Hematopoietic multipotent progenitor cell treated with erythropoietin and hydrocortisone succinate and interleukin-3 and kit ligand, for 6 days (in vitro differentiated cells): ENCODE results near the gene KLHL2.
A peak's percentile ranks its signal among the peaks of the same experiment; 100 is the strongest.
"Not testable (repeated sequence)": the region's sequence is repeated elsewhere in the genome, so short reads cannot be mapped to it uniquely, and the experiment has no call there.

ENCODE experiments used
- DNase-seq: peaks from one replicate; pipeline ENCODE4 v3.0.0-alpha.2; 2015

The KLHL2 gene

DNA sequence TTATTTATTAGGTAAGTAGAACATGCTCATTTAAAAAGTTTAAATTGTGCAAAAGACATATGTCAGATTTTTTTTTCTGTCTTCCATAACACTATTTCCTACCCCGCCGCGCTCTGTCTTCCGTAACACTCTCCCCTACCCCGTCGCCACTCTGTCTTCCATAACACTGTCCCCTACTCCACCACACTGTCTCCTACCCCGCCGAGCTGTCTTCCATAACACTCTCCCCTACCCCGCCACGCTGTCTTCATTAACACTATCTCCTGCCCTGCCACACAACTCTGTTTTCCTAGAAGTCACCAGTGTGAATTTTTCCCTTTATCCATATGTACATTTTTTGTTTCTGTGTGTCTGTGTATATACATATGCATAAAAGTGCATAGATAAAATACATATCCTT lies 124.5 kb downstream of the KLHL2 start:
- no peak for DNase-seq

DNA sequence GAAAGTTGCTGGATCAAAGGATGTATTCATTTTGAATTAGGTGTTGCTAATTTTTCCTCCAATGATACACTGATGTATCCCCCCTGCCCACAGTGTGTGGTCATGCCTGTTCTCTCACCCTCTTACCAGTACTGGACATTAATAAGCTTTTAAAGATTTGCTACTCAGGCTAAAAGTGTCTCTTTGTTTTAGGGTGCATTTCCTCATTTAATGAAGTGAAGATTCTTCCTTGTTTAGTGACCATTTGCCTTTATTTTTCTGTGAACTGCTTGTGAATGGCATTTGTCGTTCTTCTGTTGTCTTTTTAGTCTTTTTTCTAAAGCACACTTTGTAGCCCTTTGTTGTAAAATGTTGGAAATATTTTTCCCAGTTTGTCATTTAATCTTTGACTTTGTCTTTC lies 125.1 kb downstream of the KLHL2 start:
- DNase-seq: no peak

DNA sequence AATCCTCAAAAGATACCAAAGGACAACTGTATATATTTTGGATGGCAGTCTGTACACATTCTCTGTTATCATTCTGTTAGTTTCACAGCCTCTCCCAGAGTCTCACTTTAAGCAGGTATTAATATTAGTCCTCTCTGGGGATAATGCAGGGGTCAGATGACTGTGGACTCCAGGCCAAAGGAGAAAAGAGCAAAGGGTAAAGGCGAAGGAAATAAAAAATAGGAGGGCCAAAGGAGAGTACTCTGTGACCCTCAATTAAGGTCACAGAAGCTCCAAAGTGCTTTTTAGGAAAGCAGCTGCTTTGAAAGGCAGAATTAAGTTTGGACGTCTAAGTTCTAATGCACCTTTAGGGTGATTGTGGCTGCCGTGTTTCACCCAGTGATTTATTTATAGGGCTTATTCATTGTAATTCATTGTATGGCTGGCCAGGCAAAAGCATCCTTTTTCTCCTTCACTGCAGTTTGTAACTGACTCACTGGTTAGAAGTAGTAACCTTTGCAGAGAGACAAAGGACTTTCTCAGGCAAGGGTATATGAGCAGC lies 127.9 kb downstream of the KLHL2 start:
- DNase-seq: no peak

GRCh38 chr4:165336743-165337142 lies 129.4 kb downstream of the KLHL2 start:
- DNase-seq: no peak

DNA sequence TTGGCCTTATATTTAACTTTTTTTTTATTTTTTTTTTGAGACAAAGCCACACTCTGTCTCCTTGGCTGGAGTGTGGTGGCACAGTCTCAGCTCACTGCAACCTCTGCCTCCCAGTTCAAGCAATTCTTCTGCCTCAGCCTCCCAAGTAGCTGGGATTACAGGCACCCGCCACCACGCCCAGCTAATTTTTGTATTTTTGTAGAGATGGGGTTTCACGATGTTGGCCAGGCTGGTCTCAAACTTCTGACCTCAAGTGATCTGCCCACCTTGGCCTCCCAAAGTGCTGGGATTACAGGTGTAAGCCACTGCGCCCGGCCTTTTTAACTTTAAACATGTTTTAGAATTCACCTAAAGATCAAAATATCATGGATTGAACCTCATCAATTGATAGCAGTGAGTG lies 135.0 kb downstream of the KLHL2 start:
- DNase-seq: not testable (repeated sequence)

GRCh38 chr4:165343353-165344191 lies 136.2 kb downstream of the KLHL2 start:
- DNase-seq: peak; percentile 55

- no peak for DNase-seq
Observed at GRCh38 chr4:165345666-165346417, 138.5 kb downstream of the KLHL2 start.

GRCh38 chr4:165347647-165348569 lies 140.5 kb downstream of the KLHL2 start:
- no peak for DNase-seq

GRCh38 chr4:165351359-165352130 lies 144.2 kb downstream of the KLHL2 start:
- DNase-seq: no peak

DNA sequence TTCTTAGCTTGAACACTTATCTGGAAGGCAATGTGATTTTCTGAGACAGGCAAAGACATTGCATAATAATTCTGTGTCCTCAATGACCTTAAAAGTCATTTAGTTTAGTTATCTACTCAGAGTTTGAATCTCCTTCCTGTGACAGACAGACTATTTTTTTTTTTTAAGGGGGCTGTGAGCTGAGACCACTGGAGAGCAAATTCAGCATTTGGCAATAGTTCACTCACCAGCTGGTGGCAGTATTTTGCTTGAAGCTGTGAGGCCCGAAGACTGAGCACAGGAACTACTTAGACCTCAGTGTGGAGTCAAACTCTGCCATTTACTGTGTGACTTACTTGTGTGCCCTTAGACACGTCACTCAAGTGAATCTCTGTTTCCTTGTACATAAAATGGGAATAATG lies 148.5 kb downstream of the KLHL2 start:
- peak; percentile 67 for DNase-seq

DNA sequence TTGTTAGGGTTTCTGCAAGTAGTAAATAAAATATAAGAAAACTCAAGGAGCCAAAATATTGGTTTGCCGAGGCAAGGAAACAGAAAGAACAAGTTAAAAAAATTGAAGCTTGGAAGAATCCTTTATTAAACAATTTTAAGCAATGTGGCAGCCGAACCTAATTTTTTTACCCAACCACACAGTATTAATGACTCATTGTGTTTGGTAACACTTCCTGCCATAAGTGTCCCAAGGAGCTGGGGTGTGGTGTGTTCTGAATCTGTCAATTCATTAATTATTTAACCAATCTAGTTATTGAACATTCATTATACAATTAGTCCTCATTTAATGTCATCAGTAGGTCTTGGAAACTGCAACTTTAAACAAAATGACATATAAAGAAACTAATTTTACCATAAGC lies 152.1 kb downstream of the KLHL2 start:
- peak; percentile 38 for DNase-seq

GRCh38 chr4:165360041-165360695 lies 152.8 kb downstream of the KLHL2 start:
- DNase-seq: no peak

DNA sequence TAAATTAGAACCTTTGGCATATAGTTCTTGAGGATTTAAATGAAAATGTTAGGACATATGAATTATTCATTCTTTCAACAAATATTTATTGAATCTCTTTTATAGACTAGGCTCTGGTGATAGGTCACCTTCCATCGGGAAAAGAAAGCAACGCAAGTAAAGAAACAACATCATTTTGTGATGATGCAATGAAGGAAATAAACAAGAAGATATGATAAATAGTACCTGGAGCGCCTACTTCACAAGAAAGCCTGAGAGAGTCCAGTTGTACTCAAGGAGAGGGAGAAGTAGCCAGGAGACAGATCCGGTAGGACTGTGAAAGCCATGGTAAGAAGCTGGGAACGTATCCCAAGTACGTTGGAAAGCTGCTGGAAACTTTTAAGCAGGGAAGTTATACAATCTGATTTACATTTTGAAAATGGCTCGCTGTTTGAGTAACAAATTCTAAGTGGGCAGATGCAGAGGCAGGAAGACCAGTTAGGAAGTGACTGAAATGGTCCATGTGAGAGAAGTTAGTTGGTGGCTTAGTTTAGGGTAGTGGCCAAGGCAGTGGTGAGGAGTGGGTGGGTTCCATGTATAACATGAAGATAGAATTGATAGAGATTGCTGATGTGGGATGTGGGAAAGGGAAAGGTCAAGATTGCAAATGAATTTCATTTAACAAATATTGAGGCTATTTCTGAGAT lies 153.8 kb downstream of the KLHL2 start:
- DNase-seq: no peak

DNA sequence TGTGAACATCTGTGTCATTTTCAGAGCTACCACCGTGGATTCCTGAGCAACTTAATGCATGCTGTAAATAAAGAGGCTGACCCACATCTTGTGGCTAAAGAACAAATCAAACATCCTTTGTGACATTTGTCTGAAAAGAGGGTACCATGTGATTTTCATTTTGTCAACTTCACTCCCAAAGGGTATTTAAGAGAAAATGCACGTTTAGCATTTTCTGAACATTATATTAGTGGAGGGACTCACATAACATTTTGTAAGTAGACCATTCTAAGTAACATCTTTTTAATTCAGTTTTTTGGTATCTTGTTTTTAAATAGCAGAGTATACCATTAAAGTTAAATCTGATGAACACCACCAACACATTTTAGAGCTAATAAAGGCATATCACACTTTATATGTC lies 154.4 kb downstream of the KLHL2 start:
- DNase-seq: no peak

DNA sequence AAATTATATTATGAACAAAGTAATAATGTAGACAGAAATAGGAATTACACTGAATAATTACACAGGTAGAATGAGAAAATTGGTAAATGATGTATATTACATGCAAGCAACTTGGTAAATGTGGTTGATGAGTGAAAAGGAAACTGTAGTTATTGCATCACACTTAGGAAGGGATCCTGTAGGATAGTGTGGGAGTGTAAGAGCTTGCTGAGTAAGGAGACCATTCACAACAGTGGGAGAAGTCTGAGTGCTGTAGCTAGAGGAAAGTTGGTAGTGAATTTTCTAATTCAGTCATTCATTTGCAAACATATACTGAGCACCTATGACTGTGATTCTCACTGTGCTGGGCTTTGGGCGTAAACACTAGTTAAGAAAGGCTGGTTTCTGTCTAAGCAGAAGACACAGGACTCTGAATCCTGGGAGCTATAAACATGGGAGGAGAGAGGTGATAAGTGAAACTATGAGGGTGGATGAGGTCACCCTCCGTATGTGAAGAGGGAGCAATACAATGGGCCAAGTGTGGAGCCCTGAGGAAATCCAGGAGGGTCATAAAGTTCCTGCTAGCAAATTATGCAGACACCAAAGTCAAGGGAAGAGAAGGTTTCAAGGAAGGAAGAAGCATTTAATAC lies 157.2 kb downstream of the KLHL2 start:
- no peak for DNase-seq

DNA sequence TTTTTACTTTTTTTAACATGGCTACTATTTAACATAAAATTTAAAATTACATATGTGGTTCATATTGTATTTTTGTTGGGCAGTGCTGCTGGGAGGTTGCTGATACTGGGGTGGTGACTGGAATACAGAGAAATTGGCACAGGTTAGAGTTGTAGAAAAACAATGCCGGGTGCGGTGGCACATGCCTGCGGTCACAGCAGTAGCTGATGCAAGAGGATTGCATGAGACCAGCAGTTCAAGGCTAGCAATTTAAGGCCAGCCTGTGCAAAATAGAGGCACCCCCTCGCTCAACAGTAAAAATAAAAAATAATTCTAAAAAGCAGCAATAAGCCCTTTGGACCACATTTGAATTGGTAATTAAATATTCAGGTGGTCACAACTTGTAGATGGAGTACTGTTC lies 159.7 kb downstream of the KLHL2 start:
- DNase-seq: no peak

DNA sequence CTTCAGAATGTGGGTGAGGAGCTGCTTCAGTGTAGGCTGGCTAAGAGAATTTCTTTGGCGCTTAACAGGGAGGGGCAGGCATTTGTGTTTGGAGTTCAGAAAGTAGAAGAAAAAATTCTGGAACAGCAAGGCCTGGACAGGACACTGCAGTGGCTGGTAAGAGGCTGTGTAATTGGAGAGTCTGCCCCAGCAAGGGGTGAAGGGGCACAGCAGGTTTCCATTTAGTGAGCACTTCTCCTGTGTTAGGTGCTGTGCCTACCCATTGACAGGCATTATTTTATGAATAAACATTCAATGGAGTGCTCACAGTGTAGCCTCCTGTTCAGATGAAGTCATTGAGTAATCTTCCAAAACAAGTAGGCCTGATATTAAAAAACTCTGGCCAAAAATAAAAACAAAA lies 160.8 kb downstream of the KLHL2 start:
- DNase-seq: no peak

GRCh38 chr4:165368567-165368966 lies 161.2 kb downstream of the KLHL2 start:
- DNase-seq: no peak

DNA sequence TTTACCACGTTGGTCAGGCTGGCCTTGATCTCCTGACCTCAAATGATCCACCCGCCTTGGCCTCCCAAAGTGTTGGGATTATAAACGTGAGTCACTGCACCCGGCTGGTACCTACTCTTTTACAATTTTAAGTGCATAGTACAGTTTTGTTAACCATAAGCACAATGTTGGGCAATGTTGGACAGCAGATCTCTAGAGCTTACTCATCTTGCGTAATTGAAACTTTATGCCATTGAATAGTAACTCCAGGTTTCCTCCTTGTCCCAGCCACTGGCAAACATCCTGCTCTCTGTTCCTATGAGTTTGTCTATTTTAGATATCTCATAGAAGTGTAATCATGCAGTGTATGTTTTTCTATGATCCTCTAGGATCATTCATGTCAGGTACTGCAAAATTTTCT lies 162.2 kb downstream of the KLHL2 start:
- DNase-seq: no peak

DNA sequence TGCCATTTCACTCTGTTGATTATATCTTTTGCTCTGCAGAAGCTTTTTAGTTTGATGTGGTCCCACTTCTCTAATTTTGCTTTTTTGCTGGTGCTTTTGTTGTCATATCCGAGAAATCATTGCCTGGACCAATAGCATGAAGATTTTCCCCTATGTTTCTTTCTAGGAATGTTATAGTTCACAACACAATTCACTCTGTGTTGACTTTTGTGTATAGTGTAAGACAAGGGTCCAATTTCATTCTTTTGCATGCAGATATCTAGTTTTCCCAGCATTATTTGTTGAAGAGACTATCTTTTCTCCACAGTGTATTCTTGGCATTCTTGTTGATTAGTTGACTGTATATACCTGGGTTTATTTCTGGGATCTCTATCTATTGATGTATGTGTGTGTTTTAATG lies 163.2 kb downstream of the KLHL2 start:
- DNase-seq: no peak
